ENCODE results near the gene TMEM178B.
"Not testable (repeated sequence)": the region's sequence is repeated elsewhere in the genome, so short reads cannot be mapped to it uniquely, and the experiment has no call there.

The TMEM178B gene

GRCh38 chr7:141057788-141058187, 16.1 kb upstream of the TMEM178B start:
- no peak overlapping the region for H3K4me3 ChIP-seq (ENCODE audit: control insufficient read depth, low read depth, low read length)
- no peak for TF ChIP-seq CTCF (conservative IDR thresholded peaks at IDR 0.05; ENCODE audit: control insufficient read depth, insufficient read depth, low read depth, low read length)

GRCh38 chr7:141067856-141068255, 6.0 kb upstream of the TMEM178B start:
- not testable (repeated sequence) for H3K4me3 ChIP-seq (ENCODE audit: control insufficient read depth, low read depth, low read length); DNase-seq (ENCODE audit: low read depth)

More at GRCh38 chr7:141057788-141058187, 16.1 kb upstream of the TMEM178B start:
- no peak for DNase-seq (ENCODE audit: low read depth)

DNA sequence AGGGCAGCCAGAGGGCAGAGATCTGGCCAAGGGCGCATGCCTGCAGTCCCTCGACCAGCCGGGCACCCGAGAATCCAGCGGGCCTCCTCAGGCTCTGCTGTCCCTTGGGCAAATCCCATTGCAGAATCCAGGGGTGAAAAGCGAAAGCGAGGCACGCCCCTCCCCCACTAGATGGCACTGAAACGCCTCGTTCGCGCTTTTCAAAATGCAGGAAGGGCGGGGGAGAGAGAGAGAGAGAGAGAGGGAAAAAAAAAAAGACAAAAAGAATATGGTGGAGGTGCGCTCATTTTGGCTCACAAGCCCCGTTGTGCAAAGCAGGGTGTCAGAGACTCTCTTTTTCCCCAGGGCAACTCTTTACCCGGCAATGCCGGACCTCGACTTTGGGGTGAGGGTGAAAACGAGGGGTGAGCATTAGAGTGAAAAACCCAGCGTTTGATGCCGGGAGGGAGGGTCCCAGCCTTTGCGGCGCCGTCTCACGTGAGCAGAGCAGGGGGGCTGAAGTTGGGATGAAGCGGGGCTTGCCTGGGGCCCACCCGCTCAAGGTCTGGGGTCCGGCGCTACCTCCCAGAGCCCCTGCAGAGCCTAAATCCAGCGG, 2.5 kb upstream of the TMEM178B start:
- DNase-seq (ENCODE audit: low read depth), result peak; percentile 24
- peak overlapping the region; percentile 19 for H3K4me3 ChIP-seq (ENCODE audit: control insufficient read depth, low read depth, low read length)
- TF ChIP-seq CTCF (conservative IDR thresholded peaks at IDR 0.05; ENCODE audit: control insufficient read depth, insufficient read depth, low read depth, low read length), result no peak

GRCh38 chr7:141071855-141072547, 1.9 kb upstream of the TMEM178B start:
- DNase-seq (ENCODE audit: low read depth), result no peak
- TF ChIP-seq CTCF (conservative IDR thresholded peaks at IDR 0.05; ENCODE audit: control insufficient read depth, insufficient read depth, low read depth, low read length), result no peak
- peak overlapping the region; percentile 19 for H3K4me3 ChIP-seq (ENCODE audit: control insufficient read depth, low read depth, low read length)

- TF ChIP-seq CTCF (conservative IDR thresholded peaks at IDR 0.05; ENCODE audit: control insufficient read depth, insufficient read depth, low read depth, low read length), result no peak
- peak; percentile 81 for DNase-seq (ENCODE audit: low read depth)
- peak overlapping the region; percentile 30 for H3K4me3 ChIP-seq (ENCODE audit: control insufficient read depth, low read depth, low read length)
These were observed 1.2 kb upstream of the TMEM178B start for GRCh38 chr7:141072548-141073172.

GRCh38 chr7:141073173-141073640, 657 bp upstream of the TMEM178B start:
- peak overlapping the region; percentile 30 for H3K4me3 ChIP-seq (ENCODE audit: control insufficient read depth, low read depth, low read length)
- TF ChIP-seq CTCF (conservative IDR thresholded peaks at IDR 0.05; ENCODE audit: control insufficient read depth, insufficient read depth, low read depth, low read length), result no peak
- DNase-seq (ENCODE audit: low read depth), result peak; percentile 28
